Keratinocyte (primary cell): ENCODE results near the gene ITIH4. TPM values are rescaled to one million over a fixed set of nuclear protein-coding genes. Genes with fewer than 3 reads are reported as not detected.

Source experiments
- DNase-seq: peaks from one replicate; pipeline ENCODE4 v3.0.0-alpha.2; 2011; ENCODE audit warnings: low read depth, missing footprints, low spot score
- FAIRE-seq: peaks from 2 replicates; lab custom pipeline; 2011; peaks lifted over from hg19 to GRCh38; lab: Jason Lieb, UNC
- H2AFZ ChIP-seq: 2 replicates; pipeline ENCODE4 v1.6.0; 2012; ENCODE audit warnings: low read length, control low read depth, inconsistent platforms; ENCODE audit not compliant: control insufficient read depth
- H3K27ac ChIP-seq: 2 replicates; pipeline ENCODE4 v1.5.1; 2011; ENCODE audit warnings: low read length; ENCODE audit not compliant: control insufficient read depth, insufficient read depth
- H3K27me3 ChIP-seq: 3 replicates; pipeline ENCODE4 v1.6.0; 2011; ENCODE audit warnings: low read length; ENCODE audit not compliant: control insufficient read depth, insufficient read depth; ENCODE audit errors: extremely low read depth
- H3K36me3 ChIP-seq, 2 experiments: 2 replicates in 1 of 2; 3 replicates in 1 of 2; pipeline ENCODE4 v1.5.1; 2011; ENCODE audit warnings: low read length in 2 of 2, mild to moderate bottlenecking in 1 of 2; ENCODE audit not compliant: control insufficient read depth in 2 of 2, insufficient read depth in 2 of 2; ENCODE audit errors: extremely low read depth in 1 of 2
- H3K4me1 ChIP-seq: 3 replicates; pipeline ENCODE4 v1.5.1; 2011; ENCODE audit warnings: low read length; ENCODE audit not compliant: control insufficient read depth, insufficient read depth; ENCODE audit errors: extremely low read depth
- H3K4me2 ChIP-seq: 3 replicates; pipeline ENCODE4 v1.6.0; 2011; ENCODE audit warnings: low read depth, low read length; ENCODE audit not compliant: control insufficient read depth, insufficient read depth; ENCODE audit errors: extremely low read depth
- H3K4me3 ChIP-seq, 3 experiments: fragments of 200-600 bp in 1 of 3; sonication (generic) in 1 of 3; 2 replicates in 2 of 3; 3 replicates in 1 of 3; pipeline ENCODE4 v1.5.1; 2011 to 2016; ENCODE audit warnings: low read length in 3 of 3, mild to moderate bottlenecking in 3 of 3, control low read depth in 2 of 3, inconsistent platforms in 1 of 3, low read depth in 1 of 3, mixed read lengths in 1 of 3, mixed run types in 1 of 3, moderate library complexity in 1 of 3; ENCODE audit not compliant: control insufficient read depth in 2 of 3, insufficient read depth in 2 of 3; ENCODE audit errors: extremely low read depth in 1 of 3
- H3K79me2 ChIP-seq: 2 replicates; pipeline ENCODE4 v1.6.0; 2012; ENCODE audit warnings: low read length; ENCODE audit not compliant: control insufficient read depth, insufficient read depth
- H3K9ac ChIP-seq: 3 replicates; pipeline ENCODE4 v1.6.0; 2011; ENCODE audit warnings: low read length; ENCODE audit not compliant: control insufficient read depth, insufficient read depth; ENCODE audit errors: extremely low read depth
- H3K9me1 ChIP-seq: 3 replicates; pipeline ENCODE4 v1.6.0; 2011; ENCODE audit warnings: low read length; ENCODE audit not compliant: control insufficient read depth, insufficient read depth; ENCODE audit errors: extremely low read depth
- H3K9me3 ChIP-seq: 2 replicates; pipeline ENCODE4 v1.5.1; 2012; ENCODE audit warnings: low read depth, low read length; ENCODE audit not compliant: control insufficient read depth
- H4K20me1 ChIP-seq: 3 replicates; pipeline ENCODE4 v1.6.0; 2011; ENCODE audit warnings: low read length; ENCODE audit not compliant: control insufficient read depth, insufficient read depth; ENCODE audit errors: extremely low read depth
- CTCF ChIP-seq, 3 experiments: IDR thresholded peaks in 1 of 3; conservative IDR thresholded peaks in 1 of 3; optimal IDR thresholded peaks in 1 of 3; 2 replicates in 2 of 3; 3 replicates in 1 of 3; pipeline versions ENCODE3 to v1.5.1; 2011; ENCODE audit warnings: low read length in 3 of 3, mild to moderate bottlenecking in 3 of 3, moderate library complexity in 2 of 3, control low read depth in 1 of 3, inconsistent platforms in 1 of 3; ENCODE audit not compliant: insufficient read depth in 2 of 3; ENCODE audit errors: extremely low read depth in 1 of 3
- EZH2 ChIP-seq: IDR thresholded peaks from one replicate; pipeline ENCODE4 v1.6.1; 2012; ENCODE audit warnings: inconsistent platforms, mild to moderate bottlenecking, low read length, moderate library complexity
- dilution Hi-C: fragments of 300-500 bp; cut with MboI; formaldehyde crosslinking; loops from one replicate; pipeline ENCODE4 v1.7.0; 2020; ENCODE audit warnings: low sequenced_read_pairs; ENCODE audit not compliant: extremely low pct_ligation_motif_present
- polyA plus RNA-seq, 5 experiments: library from polyadenylated mRNA; depleted of rRNA in 3 of 5; stranded (reverse) in 3 of 5; stranded (forward) in 1 of 5; unstranded in 1 of 5; fragments of >200 nt; gene quantifications; 1 replicate in 1 of 5; 2 replicates in 3 of 5; 3 replicates in 1 of 5; pipeline versions ENCODE4 v1.2.1 to v1.2.3, GENCODE V29; 2011 to 2012; ENCODE audit warnings: missing spikeins in 2 of 5, low read depth in 1 of 5, low replicate concordance in 1 of 5

The ITIH4 gene
- polyA plus RNA-seq, 1 donor (not counting 4 experiments of a cell fraction or from before 2014, with no cell fraction given): 1.4 TPM

- DNase-seq (no peak), FAIRE-seq (no peak)
- dilution Hi-C loops: no loop called here
- no peak overlapping the region for H3K27ac ChIP-seq
- TF ChIP-seq CTCF (optimal IDR thresholded peaks at IDR 0.05 in 1 of 3, IDR thresholded peaks at IDR 0.05 in 1 of 3, conservative IDR thresholded peaks at IDR 0.05 in 1 of 3; ENCODE audit: extremely low read depth in 1 of 3, insufficient read depth in 2 of 3, low read length in 3 of 3) (no peak), EZH2 (no peak)
- H3K27me3 ChIP-seq: peaks cover 26% of the 10 kb centered on the region
- no peaks in the 10 kb centered on the region for H3K4me1 ChIP-seq
- H3K9me1 ChIP-seq: no peaks in the 10 kb centered on the region
- H3K36me3 ChIP-seq: no peaks in the 10 kb centered on the region
- H4K20me1 ChIP-seq: no peaks in the 10 kb centered on the region
- no peak overlapping the region for H3K4me2 ChIP-seq
- H2AFZ ChIP-seq: no peak overlapping the region
- no peaks in the 10 kb centered on the region for H3K79me2 ChIP-seq
- H3K9ac ChIP-seq: no peak overlapping the region
- H3K4me3 ChIP-seq: no peak overlapping the region
- H3K9me3 ChIP-seq: no peaks in the 10 kb centered on the region
These were observed 47.3 kb downstream of the ITIH4 start for GRCh38 chr3:52783211-52783555.

GRCh38 chr3:52782412-52783210, 47.9 kb downstream of the ITIH4 start:
- no peak for FAIRE-seq
- DNase-seq: no peak
- dilution Hi-C loops: no loop called here

More at GRCh38 chr3:52782412-52783210, 47.9 kb downstream of the ITIH4 start:
- Histone ChIP-seq H2AFZ (no peak overlapping the region), H3K79me2 (no peaks in the 10 kb centered on the region), H3K4me1 (no peaks in the 10 kb centered on the region), H3K36me3 (no peaks in the 10 kb centered on the region), H3K9me1 (no peaks in the 10 kb centered on the region), H3K9ac (no peak overlapping the region), H3K4me2 (no peak overlapping the region), H3K9me3 (no peaks in the 10 kb centered on the region), H4K20me1 (no peaks in the 10 kb centered on the region), H3K4me3 (no peak overlapping the region), H3K27me3 (peaks cover 26% of the 10 kb centered on the region), H3K27ac (no peak overlapping the region)
- TF ChIP-seq EZH2 (no peak), CTCF (optimal IDR thresholded peaks at IDR 0.05 in 1 of 3, IDR thresholded peaks at IDR 0.05 in 1 of 3, conservative IDR thresholded peaks at IDR 0.05 in 1 of 3; ENCODE audit: extremely low read depth in 1 of 3, insufficient read depth in 2 of 3, low read length in 3 of 3) (no peak)
